IMR-90 (cell line): ENCODE results near the gene GPC6. TPM values are rescaled to one million over a fixed set of nuclear protein-coding genes. Genes with fewer than 3 reads are reported as not detected.

Experiments
- ATAC-seq: fragments of 200-7000 bp; cut with Tn5 transposase; 2 replicates; pipeline ENCODE4 v1.9.1; 2020; ENCODE audit warnings: low read depth, mild to moderate bottlenecking, moderate library complexity
- BruUV-seq: library from RNA; stranded (reverse); fragments of 400-500 nt; replicated peaks from 2 replicates; lab custom pipeline; 2021; lab: Mats Ljungman, UMichigan
- CTCF ChIA-PET: fragments of 300-600 bp; formaldehyde crosslinking; extraction: SDS; loops from one replicate; lab custom pipeline; 2021; ENCODE audit warnings: antibody characterized with exemption; lab: Yijun Ruan, JAX
- POLR2A ChIA-PET: fragments of 300-600 bp; sonication (Branson Sonifier 250); formaldehyde crosslinking; loops from one replicate; lab custom pipeline; 2022; ENCODE audit warnings: antibody characterized with exemption; ENCODE audit not compliant: unreplicated experiment; lab: Charles Lee
- DNase-seq: peaks from one replicate; pipeline ENCODE4 v3.0.0; 2013
- H2AFZ ChIP-seq: replicated peaks from 2 replicates; pipeline ENCODE3; 2013; ENCODE audit warnings: low read length, mild to moderate bottlenecking; ENCODE audit not compliant: poor library complexity
- H2AK5ac ChIP-seq: 2 replicates; pipeline ENCODE4 v1.6.1; 2013; ENCODE audit warnings: low read depth, low read length, inconsistent platforms
- H2AK9ac ChIP-seq: replicated peaks from 2 replicates; pipeline ENCODE3; 2013; ENCODE audit warnings: mild to moderate bottlenecking, low read depth, low read length, moderate library complexity; ENCODE audit not compliant: poor library complexity
- H2BK120ac ChIP-seq: 2 replicates; pipeline ENCODE4 v1.6.1; 2013; ENCODE audit warnings: low read depth, low read length, inconsistent platforms
- H2BK15ac ChIP-seq: 3 replicates; pipeline ENCODE4 v1.6.1; 2013; ENCODE audit warnings: low read depth, low read length, inconsistent platforms
- H2BK20ac ChIP-seq: 2 replicates; pipeline ENCODE4 v1.6.1; 2013; ENCODE audit warnings: low read depth, mild to moderate bottlenecking, inconsistent platforms, low read length, moderate library complexity
- H2BK5ac ChIP-seq: 2 replicates; pipeline ENCODE4 v1.6.1; 2013; ENCODE audit warnings: mild to moderate bottlenecking, low read depth, low read length, inconsistent platforms; ENCODE audit not compliant: poor library complexity, severe bottlenecking
- H3K14ac ChIP-seq: replicated peaks from 2 replicates; pipeline ENCODE4 v1.6.1; 2013; ENCODE audit warnings: low read depth, low read length, inconsistent platforms
- H3K18ac ChIP-seq: 2 replicates; pipeline ENCODE4 v1.6.1; 2013; ENCODE audit warnings: low read depth, low read length, control low read depth
- H3K23ac ChIP-seq: 2 replicates; pipeline ENCODE4 v1.6.1; 2013; ENCODE audit warnings: low read depth, low read length, inconsistent platforms
- H3K27ac ChIP-seq: 2 replicates; pipeline ENCODE4 v1.5.1; 2013; ENCODE audit warnings: mild to moderate bottlenecking, control low read depth, low read length; ENCODE audit not compliant: insufficient read depth
- H3K27me3 ChIP-seq: 2 replicates; pipeline ENCODE4 v1.6.1; 2013; ENCODE audit warnings: low read length; ENCODE audit not compliant: control insufficient read depth, insufficient read depth
- H3K36me3 ChIP-seq: 2 replicates; pipeline ENCODE4 v1.6.1; 2013; ENCODE audit warnings: low read length, mixed read lengths; ENCODE audit not compliant: control insufficient read depth, insufficient read depth
- H3K4ac ChIP-seq: 2 replicates; pipeline ENCODE4 v1.6.1; 2013; ENCODE audit warnings: low read depth, low read length, inconsistent platforms
- H3K4me1 ChIP-seq: 2 replicates; pipeline ENCODE4 v1.6.1; 2013; ENCODE audit warnings: low read length, mixed read lengths; ENCODE audit not compliant: control insufficient read depth, insufficient read depth
- H3K4me2 ChIP-seq: 2 replicates; pipeline ENCODE4 v1.6.1; 2013; ENCODE audit warnings: low read depth, mild to moderate bottlenecking, control low read depth, low read length, moderate library complexity
- H3K4me3 ChIP-seq: 2 replicates; pipeline ENCODE4 v1.5.1; 2013; ENCODE audit warnings: low read depth, mild to moderate bottlenecking, control low read depth, low read length, moderate library complexity; ENCODE audit not compliant: insufficient read depth
- H3K56ac ChIP-seq: 2 replicates; pipeline ENCODE4 v1.6.1; 2013; ENCODE audit warnings: low read length, inconsistent platforms; ENCODE audit not compliant: insufficient read depth; ENCODE audit errors: extremely low read depth
- H3K79me1 ChIP-seq, 2 experiments: 2 replicates each; pipeline ENCODE4 v1.6.1; 2013; ENCODE audit warnings: low read length in 2 of 2, inconsistent platforms in 1 of 2, low read depth in 1 of 2
- H3K9ac ChIP-seq: 2 replicates; pipeline ENCODE4 v1.6.1; 2013; ENCODE audit warnings: low read depth, low read length, control low read depth
- H3K9me1 ChIP-seq: 2 replicates; pipeline ENCODE4 v1.6.1; 2013; ENCODE audit warnings: low read length, inconsistent platforms; ENCODE audit not compliant: insufficient read depth
- H3K9me3 ChIP-seq: 2 replicates; pipeline ENCODE4 v1.6.1; 2013; ENCODE audit warnings: low read length; ENCODE audit not compliant: control insufficient read depth, insufficient read depth
- H4K20me1 ChIP-seq: 2 replicates; pipeline ENCODE4 v1.6.1; 2013; ENCODE audit warnings: low read length, inconsistent platforms; ENCODE audit not compliant: insufficient read depth
- H4K5ac ChIP-seq: 2 replicates; pipeline ENCODE4 v1.6.1; 2013; ENCODE audit warnings: mild to moderate bottlenecking, low read depth, low read length, control low read depth
- H4K8ac ChIP-seq, 2 experiments: 2 replicates each; pipeline ENCODE4 v1.6.1; 2013; ENCODE audit warnings: low read depth in 2 of 2, low read length in 2 of 2, control low read depth in 1 of 2, inconsistent platforms in 1 of 2
- H4K91ac ChIP-seq: 2 replicates; pipeline ENCODE4 v1.6.1; 2013; ENCODE audit warnings: low read depth, low read length, inconsistent platforms; ENCODE audit not compliant: insufficient read depth
- BHLHE40 ChIP-seq: fragments of 150-350 bp; IDR thresholded peaks from 2 replicates; pipeline ENCODE4 v1.6.1; 2016; ENCODE audit warnings: mild to moderate bottlenecking, low read depth, low read length
- CEBPB ChIP-seq: IDR thresholded peaks from 2 replicates; pipeline ENCODE4 v1.6.1; 2012; ENCODE audit warnings: low read depth, low read length, improper control_type of control experiment
- CHD1 ChIP-seq: IDR thresholded peaks from 2 replicates; pipeline ENCODE4 v1.6.1; 2012; ENCODE audit warnings: low read depth, low read length, improper control_type of control experiment
- ELK1 ChIP-seq: fragments of 150-350 bp; IDR thresholded peaks from 2 replicates; pipeline ENCODE4 v1.6.1; 2016; ENCODE audit warnings: low read depth, mild to moderate bottlenecking, low read length, moderate library complexity, borderline replicate concordance
- FOS ChIP-seq: fragments of 150-350 bp; IDR thresholded peaks from 2 replicates; pipeline ENCODE4 v1.6.1; 2016; ENCODE audit warnings: low read depth, low read length
- MAFK ChIP-seq: IDR thresholded peaks from 2 replicates; pipeline ENCODE4 v1.6.1; 2012; ENCODE audit warnings: low read depth, low read length, improper control_type of control experiment
- MAZ ChIP-seq: IDR thresholded peaks from 2 replicates; pipeline ENCODE4 v1.6.1; 2012; ENCODE audit warnings: low read depth, mild to moderate bottlenecking, low read length, improper control_type of control experiment, moderate library complexity, borderline replicate concordance
- MXI1 ChIP-seq: IDR thresholded peaks from 2 replicates; pipeline ENCODE4 v1.6.1; 2012; ENCODE audit warnings: low read depth, mild to moderate bottlenecking, low read length, moderate library complexity, borderline replicate concordance
- NFE2L2 ChIP-seq: fragments of 150-350 bp; IDR thresholded peaks from 2 replicates; pipeline ENCODE4 v1.6.1; 2016; ENCODE audit warnings: low read depth, mild to moderate bottlenecking, low read length
- POLR2A ChIP-seq: IDR thresholded peaks from 2 replicates; pipeline ENCODE4 v1.6.1; 2012; ENCODE audit warnings: mild to moderate bottlenecking, low read depth, low read length
- RAD21 ChIP-seq: IDR thresholded peaks from 2 replicates; pipeline ENCODE4 v1.6.1; 2012; ENCODE audit warnings: low read length, improper control_type of control experiment
- RCOR1 ChIP-seq: IDR thresholded peaks from 2 replicates; pipeline ENCODE4 v1.6.1; 2012; ENCODE audit warnings: mild to moderate bottlenecking, low read length, improper control_type of control experiment; ENCODE audit not compliant: insufficient replicate concordance
- SMC3 ChIP-seq: fragments of 150-350 bp; IDR thresholded peaks from 2 replicates; pipeline ENCODE4 v1.6.1; 2016; ENCODE audit warnings: low read depth, mild to moderate bottlenecking, antibody characterized with exemption, low read length, moderate library complexity
- WGBS, 2 experiments: methylation state at CpG; one replicate each; pipeline versions ENCODE4 v1.1.5 to v1.1.7; 2013; ENCODE audit warnings: missing lambda C conversion rate in 2 of 2; ENCODE audit not compliant: insufficient read length in 1 of 2; ENCODE audit errors: extremely low coverage in 2 of 2; 5-methylcytosine and 5-hydroxymethylcytosine counted together
- dilution Hi-C: fragments of 300-500 bp; cut with HindIII; formaldehyde crosslinking; loops from one replicate; pipeline ENCODE4 v1.14.3; 2018; ENCODE audit warnings: low sequenced_read_pairs; ENCODE audit not compliant: unreplicated experiment
- in situ Hi-C: fragments of 300-500 bp; cut with MboI; formaldehyde crosslinking; loops from 3 replicates; pipeline ENCODE4 v1.14.3; 2019; ENCODE audit warnings: low sequenced_read_pairs, inconsistent platforms, mixed read lengths
- intact Hi-C: fragments of 100-400 bp; cut with micrococcal nuclease; formaldehyde crosslinking; loops from 2 replicates; pipeline ENCODE4 v1.10.0; 2022
- polyA plus RNA-seq, 3 experiments: library from polyadenylated mRNA; depleted of rRNA; stranded (reverse); fragments of >200 nt; gene quantifications; 2 replicates each; pipeline ENCODE4 v1.2.3, GENCODE V29; 2012; ENCODE audit warnings: low replicate concordance in 1 of 3
- total RNA-seq: library from RNA; depleted of rRNA; stranded (reverse); fragments of >200 nt; gene quantifications from 2 replicates; pipeline ENCODE4 v1.2.3, GENCODE V29; 2012
- TF ChIP-seq, protein P1 (sequence below): fragments of 150-350 bp; IDR thresholded peaks from 2 replicates; pipeline ENCODE4 v1.6.1; 2017; ENCODE audit warnings: mild to moderate bottlenecking, antibody characterized with exemption, low read length, low read depth
- TF ChIP-seq, protein P2 (sequence below): conservative IDR thresholded peaks from 2 replicates; pipeline ENCODE4 v1.5.1; 2012; ENCODE audit warnings: mild to moderate bottlenecking, low read depth, low read length, improper control_type of control experiment

The GPC6 gene
- total and polyA plus RNA-seq, 2 of the 4 experiments (the other 2 are of a cell fraction), result 14.9 to 39.4 TPM

- H2BK15ac ChIP-seq, result no peak overlapping the region
- no peaks in the 10 kb centered on the region for H3K79me1 ChIP-seq
- H3K23ac ChIP-seq, result no peak overlapping the region
- no peak overlapping the region for H3K27ac ChIP-seq
- H3K27me3 ChIP-seq, result no peaks in the 10 kb centered on the region
- dilution Hi-C loops, result no loop called here
- no CpG with 5 or more reads among the region's 3 CpGs for WGBS, 2 experiments
- TF ChIP-seq MXI1, result no peak
- no peak for TF ChIP-seq NFE2L2
- TF ChIP-seq MAFK, result no peak
- TF ChIP-seq MAZ, result no peak
- TF ChIP-seq RCOR1, result no peak
- no peak for TF ChIP-seq BHLHE40
- no peak for TF ChIP-seq SMC3
- no peak for TF ChIP-seq CEBPB
- no peak for TF ChIP-seq POLR2A
- TF ChIP-seq FOS, result no peak
- TF ChIP-seq CHD1, result no peak
- TF ChIP-seq, protein P1, sequence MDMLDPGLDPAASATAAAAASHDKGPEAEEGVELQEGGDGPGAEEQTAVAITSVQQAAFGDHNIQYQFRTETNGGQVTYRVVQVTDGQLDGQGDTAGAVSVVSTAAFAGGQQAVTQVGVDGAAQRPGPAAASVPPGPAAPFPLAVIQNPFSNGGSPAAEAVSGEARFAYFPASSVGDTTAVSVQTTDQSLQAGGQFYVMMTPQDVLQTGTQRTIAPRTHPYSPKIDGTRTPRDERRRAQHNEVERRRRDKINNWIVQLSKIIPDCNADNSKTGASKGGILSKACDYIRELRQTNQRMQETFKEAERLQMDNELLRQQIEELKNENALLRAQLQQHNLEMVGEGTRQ, result no peak
- no peak for TF ChIP-seq RAD21
- TF ChIP-seq, protein P2, sequence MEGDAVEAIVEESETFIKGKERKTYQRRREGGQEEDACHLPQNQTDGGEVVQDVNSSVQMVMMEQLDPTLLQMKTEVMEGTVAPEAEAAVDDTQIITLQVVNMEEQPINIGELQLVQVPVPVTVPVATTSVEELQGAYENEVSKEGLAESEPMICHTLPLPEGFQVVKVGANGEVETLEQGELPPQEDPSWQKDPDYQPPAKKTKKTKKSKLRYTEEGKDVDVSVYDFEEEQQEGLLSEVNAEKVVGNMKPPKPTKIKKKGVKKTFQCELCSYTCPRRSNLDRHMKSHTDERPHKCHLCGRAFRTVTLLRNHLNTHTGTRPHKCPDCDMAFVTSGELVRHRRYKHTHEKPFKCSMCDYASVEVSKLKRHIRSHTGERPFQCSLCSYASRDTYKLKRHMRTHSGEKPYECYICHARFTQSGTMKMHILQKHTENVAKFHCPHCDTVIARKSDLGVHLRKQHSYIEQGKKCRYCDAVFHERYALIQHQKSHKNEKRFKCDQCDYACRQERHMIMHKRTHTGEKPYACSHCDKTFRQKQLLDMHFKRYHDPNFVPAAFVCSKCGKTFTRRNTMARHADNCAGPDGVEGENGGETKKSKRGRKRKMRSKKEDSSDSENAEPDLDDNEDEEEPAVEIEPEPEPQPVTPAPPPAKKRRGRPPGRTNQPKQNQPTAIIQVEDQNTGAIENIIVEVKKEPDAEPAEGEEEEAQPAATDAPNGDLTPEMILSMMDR, result no peak
- no peak for TF ChIP-seq ELK1
- H2BK20ac ChIP-seq, result no peak overlapping the region
- H2AFZ ChIP-seq, result no peak overlapping the region
- no peak overlapping the region for H4K8ac ChIP-seq
- no peak overlapping the region for H2BK5ac ChIP-seq
- H2AK9ac ChIP-seq, result no peak overlapping the region
- H3K9me1 ChIP-seq, result no peaks in the 10 kb centered on the region
- H3K9me3 ChIP-seq, result no peaks in the 10 kb centered on the region
- no peaks in the 10 kb centered on the region for H3K36me3 ChIP-seq
- H4K5ac ChIP-seq, result no peak overlapping the region
- no peak overlapping the region for H3K4me2 ChIP-seq
- ATAC-seq, result no peak
- H3K4me1 ChIP-seq, result peaks cover 2% of the 10 kb centered on the region; the same call in 1 of the 2 replicates
- H3K4me3 ChIP-seq, result no peak overlapping the region
- H3K56ac ChIP-seq, result no peak overlapping the region
- intact Hi-C loops, result no loop called here
- POLR2A ChIA-PET, result no interaction called here
- H2AK5ac ChIP-seq, result no peak overlapping the region
- no peak overlapping the region for H2BK120ac ChIP-seq
- H3K9ac ChIP-seq, result no peak overlapping the region
- in situ Hi-C loops, result no loop called here
- no peak overlapping the region for H4K91ac ChIP-seq
- no peak overlapping the region for H3K18ac ChIP-seq
- no peak overlapping the region for H3K4ac ChIP-seq
- CTCF ChIA-PET, result interaction anchor here (0.9 kb wide), 1 partner anchor 9 kb away, joined by 3 read pairs; no protein-coding TSS in a partner anchor
- no peak for DNase-seq
- no peak overlapping the region for H3K14ac ChIP-seq
- no peaks in the 10 kb centered on the region for H4K20me1 ChIP-seq
- no TSS peak for BruUV-seq
Observed at GRCh38 chr13:93372856-93373255, 146.2 kb downstream of the GPC6 start.
